Adrenal gland (tissue), 12 donors: ENCODE data around the gene KCNK7. TPM values are rescaled to one million over a fixed set of nuclear protein-coding genes. Genes with fewer than 3 reads are reported as not detected.
A peak's percentile ranks its signal among the peaks of the same experiment; 100 is the strongest.

Experiments
- DNase-seq, 7 donors: peaks; one replicate each; pipeline ENCODE4 v3.0.0-alpha.2; 2019 to 2020
- H3K27ac ChIP-seq, 5 donors: fragments of 200-600 bp; sonication (generic) in 4 of 5; 1 replicate in 3 of 5; 2 replicates in 2 of 5; pipeline versions ENCODE4 v1.5.1 to v1.8.0; 2016 to 2020; ENCODE audit warnings: mild to moderate bottlenecking in 1 of 5
- H3K27me3 ChIP-seq: fragments of 200-600 bp; 2 replicates; pipeline ENCODE4 v1.8.0; 2021
- H3K36me3 ChIP-seq, 2 donors: fragments of 200-600 bp; replicated peaks in 1 of 2; 1 replicate in 1 of 2; 2 replicates in 1 of 2; pipeline versions ENCODE4 v1.5.1 to v1.8.0; 2018 to 2022
- H3K4me1 ChIP-seq, 2 donors: fragments of 200-600 bp; replicated peaks in 1 of 2; 1 replicate in 1 of 2; 2 replicates in 1 of 2; pipeline versions ENCODE4 v1.5.1 to v1.8.0; 2018 to 2021
- H3K4me3 ChIP-seq, 4 donors: fragments of 200-600 bp; sonication (generic) in 3 of 4; one replicate each; pipeline ENCODE4 v1.5.1; 2016 to 2018
- H3K9me3 ChIP-seq, 3 donors: fragments of 200-600 bp; sonication (generic) in 1 of 3; replicated peaks in 1 of 3; 1 replicate in 2 of 3; 2 replicates in 1 of 3; pipeline versions ENCODE4 v1.5.1 to v1.8.0; 2016 to 2021
- CTCF ChIP-seq, 6 experiments: fragments of 450-650 bp in 4 of 6; fragments of 200-600 bp in 2 of 6; sonication (generic) in 1 of 6; IDR thresholded peaks; 1 replicate in 5 of 6; 2 replicates in 1 of 6; pipeline versions ENCODE4 v1.5.1 to v1.8.0; 2016 to 2021; ENCODE audit warnings: antibody characterized with exemption in 6 of 6, mild to moderate bottlenecking in 2 of 6, moderate library complexity in 1 of 6
- POLR2A ChIP-seq, 2 donors: fragments of 450-650 bp; IDR thresholded peaks; one replicate each; pipeline ENCODE4 v1.6.1; 2017; ENCODE audit warnings: antibody characterized with exemption in 2 of 2, mild to moderate bottlenecking in 2 of 2, moderate library complexity in 1 of 2
- WGBS, 4 donors: extraction: QIAGEN DNeasy Blood & Tissue Kit in 2 of 4; methylation state at CpG; one replicate each; pipeline versions ENCODE4 v1.1.5 to v1.1.7; 2013 to 2017; 5-methylcytosine and 5-hydroxymethylcytosine counted together
- intact Hi-C, 2 donors: fragments of 100-400 bp; cut with DNase I; formaldehyde crosslinking; loops; one replicate each; pipeline versions ENCODE4 v1.14.1 to v1.15.0; 2022 to 2023
- polyA plus RNA-seq, 3 donors: library from polyadenylated mRNA; stranded (reverse); fragments of 200-250 nt in 2 of 3; fragments of 350-450 nt in 1 of 3; fragmentation: Illumina TruSeq in 1 of 3; extraction: RNeasy Lipid Tissue Mini Kit (QIAGEN cat#74804) in 1 of 3; gene quantifications; one replicate each; pipeline ENCODE4 v1.2.3, GENCODE V29; 2013 to 2014
- total RNA-seq, 9 donors: library from RNA; depleted of rRNA in 4 of 9; stranded (reverse); fragments of >200 nt in 4 of 9; fragments of 120-200 nt in 1 of 9; fragmentation: NEBNext Ultra II Directional in 1 of 9; extraction: Animal tissue kit (Norgen Biotek cat#: 25700) in 1 of 9; gene quantifications; one replicate each; pipeline versions ENCODE4 v1.1.0 to v1.2.4, GENCODE V29; 2013 to 2023
- donor health status: healthy with polysubstance abuse.
- donor health status: Bipolar disorder and iron deficiency.
- donor health status: DM: yes; HTN: yes; CAD: no.
- donor health status: DM: no; HTN: no; CAD: no.
- donor health status: DM: no; HTN: no; CAD: no.
- donor health status: DM: yes; HTN: yes; CAD: no.

KCNK7 gene
- total and polyA plus RNA-seq, 12 donors = 0.06 to 12.5 (median 0.57) TPM; not detected in 5

DNA sequence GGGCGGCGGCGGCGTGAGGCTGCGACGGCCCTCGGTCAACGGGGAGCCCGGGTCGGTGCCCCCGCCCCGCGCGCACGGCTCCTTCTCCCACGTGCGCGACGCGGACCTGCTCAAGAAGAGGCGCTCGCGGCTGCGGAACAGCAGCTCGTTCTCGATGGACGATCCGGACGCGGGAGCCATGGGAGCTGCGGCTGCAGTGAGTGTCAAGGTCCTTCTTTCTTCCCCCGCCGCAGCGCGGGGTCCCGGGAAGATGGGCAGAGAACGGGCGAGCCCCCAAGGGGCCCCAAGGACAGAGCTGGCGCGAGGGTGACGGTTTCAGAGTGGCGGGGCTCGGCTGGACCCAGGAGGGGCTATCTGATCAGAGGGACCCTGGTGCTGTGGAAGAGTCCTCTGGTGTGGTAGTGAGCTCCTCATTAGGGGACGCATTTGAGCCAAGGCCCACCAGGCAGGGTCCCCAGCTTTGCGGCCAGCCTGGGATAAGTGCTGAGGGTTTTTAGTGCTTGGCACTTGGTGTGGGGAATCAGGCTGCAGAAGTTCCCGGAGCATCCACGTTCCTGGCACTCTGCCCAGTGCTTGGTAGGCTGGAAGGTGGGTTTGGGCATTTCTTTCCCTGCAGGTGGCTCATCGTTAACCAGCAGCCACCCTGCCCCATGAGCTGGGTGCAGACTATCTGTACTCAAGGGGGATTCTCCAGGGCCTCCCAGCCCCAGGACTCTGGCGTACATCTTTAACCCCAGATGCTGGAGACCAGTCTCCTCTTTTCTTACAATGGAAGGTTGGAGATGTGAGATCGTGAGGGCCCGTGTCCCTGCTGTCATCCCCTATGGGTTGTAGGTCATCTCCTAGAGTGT, 10.0 kb downstream of the KCNK7 start:
- H3K27ac ChIP-seq = peak overlapping the region in 1 of 5 donors; percentile 24
- intact Hi-C loops = no loop called here
- peaks cover 0 to 21% of the 10 kb centered on the region in 2 donors for H3K36me3 ChIP-seq

GRCh38 chr11:65584723-65585171, 10.9 kb downstream of the KCNK7 start:
- Histone ChIP-seq H3K4me3 (no peak overlapping the region), H3K9me3 (no peaks in the 10 kb centered on the region), H3K27ac (no peak overlapping the region), H3K4me1 (peaks cover 0 to 35% of the 10 kb centered on the region in 2 donors), H3K36me3 (peaks cover 0 to 23% of the 10 kb centered on the region in 2 donors), H3K27me3 (no peaks in the 10 kb centered on the region)
- WGBS, 4 donors = 41 to 55% (median 44%) methylated on average over 16 to 46 of the region's 46 CpGs
- intact Hi-C loops = no loop called here
- peak in 1 of 7 donors; percentile 76 for DNase-seq
- no peak for TF ChIP-seq CTCF (IDR thresholded peaks at IDR 0.05)
- no peak for TF ChIP-seq POLR2A (IDR thresholded peaks at IDR 0.05)

More for the DNA sequence above, 10.0 kb downstream of the KCNK7 start:
- Histone ChIP-seq H3K4me1 (peaks cover 0 to 35% of the 10 kb centered on the region in 2 donors), H3K4me3 (no peak overlapping the region), H3K27me3 (no peaks in the 10 kb centered on the region), H3K9me3 (no peaks in the 10 kb centered on the region)
- 50 to 71% (median 61%) methylated on average over 8 to 51 of the region's 51 CpGs for WGBS, 4 donors
- DNase-seq = no peak
- no peak for TF ChIP-seq POLR2A (IDR thresholded peaks at IDR 0.05)
- no peak for TF ChIP-seq CTCF (IDR thresholded peaks at IDR 0.05)

GRCh38 chr11:65584106-65584505, 11.5 kb downstream of the KCNK7 start:
- TF ChIP-seq CTCF (IDR thresholded peaks at IDR 0.05) = no peak
- no peak for TF ChIP-seq POLR2A (IDR thresholded peaks at IDR 0.05)
- Histone ChIP-seq H3K36me3 (peaks cover 0 to 27% of the 10 kb centered on the region in 2 donors), H3K4me3 (no peak overlapping the region), H3K27ac (no peak overlapping the region), H3K9me3 (no peaks in the 10 kb centered on the region), H3K4me1 (peaks cover 0 to 35% of the 10 kb centered on the region in 2 donors), H3K27me3 (no peaks in the 10 kb centered on the region)
- WGBS, 4 donors = 82 to 88% (median 84%) methylated on average over 5 to 8 of the region's 8 CpGs
- DNase-seq = peak in 1 of 7 donors; percentile 71
- intact Hi-C loops = no loop called here

DNA sequence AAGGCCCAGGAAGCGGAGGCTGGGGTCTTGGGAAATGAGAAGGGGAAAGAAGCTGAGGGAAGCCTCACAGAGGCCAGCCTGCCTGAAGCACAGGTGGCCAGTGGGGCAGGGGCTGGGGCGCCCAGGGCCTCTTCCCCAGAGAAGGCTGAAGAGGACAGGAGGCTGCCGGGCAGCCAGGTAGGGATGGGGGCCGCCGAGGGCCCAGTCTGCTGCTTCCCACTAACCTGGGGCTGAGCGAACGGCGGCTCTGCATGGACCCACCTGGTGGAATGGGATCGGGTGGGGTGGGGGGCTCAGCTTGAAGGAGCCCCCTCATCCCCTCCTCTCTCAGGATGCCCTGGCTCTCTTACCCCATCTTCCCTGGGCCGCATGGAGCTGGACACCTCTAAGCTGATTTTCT, 12.0 kb downstream of the KCNK7 start:
- Histone ChIP-seq H3K27me3 (no peaks in the 10 kb centered on the region), H3K4me3 (no peak overlapping the region), H3K9me3 (no peaks in the 10 kb centered on the region), H3K27ac (no peak overlapping the region), H3K4me1 (peaks cover 0 to 34% of the 10 kb centered on the region in 2 donors), H3K36me3 (peaks cover 0 to 27% of the 10 kb centered on the region in 2 donors)
- intact Hi-C loops = no loop called here
- TF ChIP-seq CTCF (IDR thresholded peaks at IDR 0.05) (no peak), POLR2A (IDR thresholded peaks at IDR 0.05) (no peak)
- DNase-seq = no peak
- WGBS, 4 donors = 86 to 94% (median 90%) methylated on average over 8 to 10 of the region's 10 CpGs
